ENCODE data around the gene VPS9D1.

The VPS9D1 gene

GRCh38 chr16:89732142-89732917 lies 11.6 kb upstream of the VPS9D1 start:
- no peak for DNase-seq

GRCh38 chr16:89730610-89731234 lies 10.0 kb upstream of the VPS9D1 start:
- no peak for DNase-seq

GRCh38 chr16:89729863-89730593 lies 9.3 kb upstream of the VPS9D1 start:
- DNase-seq: no peak

- DNase-seq: no peak
These were observed 8.6 kb upstream of the VPS9D1 start for GRCh38 chr16:89729293-89729692.

GRCh38 chr16:89727406-89728120 lies 6.9 kb upstream of the VPS9D1 start:
- DNase-seq: no peak

GRCh38 chr16:89723279-89724250 lies 2.9 kb upstream of the VPS9D1 start:
- DNase-seq: no peak

- no peak for DNase-seq
These were observed 1.9 kb upstream of the VPS9D1 start for GRCh38 chr16:89722392-89723278.

GRCh38 chr16:89721546-89722391 lies 1.1 kb upstream of the VPS9D1 start:
- no peak for DNase-seq

- no peak for DNase-seq
These were observed 216 bp downstream of the VPS9D1 start for GRCh38 chr16:89720551-89720812.

GRCh38 chr16:89717688-89718505 lies 2.8 kb downstream of the VPS9D1 start:
- DNase-seq: no peak

GRCh38 chr16:89716916-89717687 lies 3.6 kb downstream of the VPS9D1 start:
- DNase-seq: no peak

GRCh38 chr16:89716493-89716892 lies 4.2 kb downstream of the VPS9D1 start:
- DNase-seq: no peak

- no peak for DNase-seq
These were observed 8.4 kb downstream of the VPS9D1 start for GRCh38 chr16:89712274-89712781.

- no peak for DNase-seq
These were observed 9.0 kb downstream of the VPS9D1 start for GRCh38 chr16:89711601-89712273.

- no peak for DNase-seq
These were observed 9.8 kb downstream of the VPS9D1 start for GRCh38 chr16:89710709-89711564.

- no peak for DNase-seq
These were observed 10.8 kb downstream of the VPS9D1 start for GRCh38 chr16:89709716-89710432.

Data from NCI-H526 treated with DMSO at 0.1 percent for 48 hours (cell line).